Calu3 (cell line): ENCODE data around the gene GNAI2. TPM values are rescaled to one million over a fixed set of nuclear protein-coding genes. Genes with fewer than 3 reads are reported as not detected.

Source experiments
- BruUV-seq: library from RNA; stranded (reverse); fragments of 400-500 nt; replicated peaks from 2 replicates; lab custom pipeline; 2021; lab: Mats Ljungman, UMichigan
- CTCF ChIA-PET: fragments of 300-600 bp; sonication (Branson Sonifier 250); formaldehyde crosslinking; loops from one replicate; lab custom pipeline; 2022; ENCODE audit warnings: antibody characterized with exemption; lab: Charles Lee
- DNase-seq: peaks from one replicate; pipeline ENCODE4 v3.0.0; 2022
- H3K27ac Mint-ChIP-seq: one replicate; pipeline ENCODE4 v1.8.0; 2022; ENCODE audit warnings: mixed read lengths; ENCODE audit not compliant: unreplicated experiment
- H3K27me3 Mint-ChIP-seq: one replicate; pipeline ENCODE4 v1.8.0; 2022; ENCODE audit warnings: mixed read lengths; ENCODE audit not compliant: unreplicated experiment
- H3K36me3 Mint-ChIP-seq: one replicate; pipeline ENCODE4 v1.8.0; 2022; ENCODE audit warnings: mild to moderate bottlenecking, moderate library complexity, mixed read lengths; ENCODE audit not compliant: insufficient read depth, unreplicated experiment
- H3K4me1 Mint-ChIP-seq: one replicate; pipeline ENCODE4 v1.8.0; 2022; ENCODE audit warnings: mild to moderate bottlenecking, low read depth, mixed read lengths; ENCODE audit not compliant: unreplicated experiment
- H3K4me3 Mint-ChIP-seq: one replicate; pipeline ENCODE4 v1.8.0; 2022; ENCODE audit warnings: mild to moderate bottlenecking, low read depth, moderate library complexity, mixed read lengths; ENCODE audit not compliant: unreplicated experiment
- H3K9me3 Mint-ChIP-seq: one replicate; pipeline ENCODE4 v1.8.0; 2022; ENCODE audit warnings: low read depth, mixed read lengths; ENCODE audit not compliant: unreplicated experiment
- CTCF ChIP-seq: fragments of 200-600 bp; IDR thresholded peaks from one replicate; pipeline ENCODE4 v1.8.0; 2022; ENCODE audit warnings: antibody characterized with exemption; ENCODE audit not compliant: unreplicated experiment
- intact Hi-C: fragments of 100-400 bp; cut with micrococcal nuclease; formaldehyde crosslinking; loops from one replicate; pipeline ENCODE4 v1.10.0; 2022; ENCODE audit not compliant: unreplicated experiment
- total RNA-seq: library from RNA; stranded (reverse); gene quantifications from 2 replicates; pipeline ENCODE4 v1.2.3, GENCODE V29; 2022

GNAI2 gene
- total RNA-seq, 1 experiment from 2014 or later: 102 TPM

DNA sequence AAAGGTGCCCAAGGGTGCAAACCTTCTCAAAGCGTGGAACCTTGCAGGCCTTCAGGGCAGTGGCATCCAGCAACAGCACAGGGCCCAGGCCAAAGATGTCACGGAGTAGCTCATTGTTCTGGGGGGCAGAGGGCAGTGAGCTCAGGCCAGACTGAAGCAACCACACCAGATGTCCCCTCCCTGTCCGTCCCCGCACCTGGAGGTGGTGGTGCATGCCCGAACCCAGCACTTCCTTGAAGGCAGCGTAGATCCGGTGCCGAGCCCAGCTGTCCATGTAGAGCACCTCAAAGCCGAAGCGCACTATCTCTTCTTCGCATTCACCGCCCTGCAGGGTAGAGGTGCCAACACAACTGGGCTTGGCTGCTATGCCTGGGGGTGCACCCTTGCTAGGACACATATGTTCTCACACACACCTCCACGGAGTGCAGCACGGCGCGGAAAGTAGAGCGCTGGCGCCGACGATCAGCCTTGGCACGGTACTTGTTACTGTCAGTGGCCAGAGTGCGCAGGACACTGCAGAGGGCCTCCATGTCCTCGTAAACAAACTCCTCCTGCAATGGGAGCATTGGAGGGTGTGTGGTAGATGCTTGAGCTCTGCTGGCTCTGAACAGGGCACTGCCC is 52.5 kb downstream of the GNAI2 start:
- Mint-ChIP-seq H3K9me3 (no peaks in the 10 kb centered on the region), H3K36me3 (peaks cover 43% of the 10 kb centered on the region), H3K4me1 (peaks cover 19% of the 10 kb centered on the region), H3K27me3 (no peaks in the 10 kb centered on the region), H3K4me3 (no peak overlapping the region), H3K27ac (no peak overlapping the region)
- CTCF ChIA-PET: no interaction called here
- no peak for DNase-seq
- no peak for TF ChIP-seq CTCF
- intact Hi-C loops: no loop called here
- BruUV-seq: no TSS peak

DNA sequence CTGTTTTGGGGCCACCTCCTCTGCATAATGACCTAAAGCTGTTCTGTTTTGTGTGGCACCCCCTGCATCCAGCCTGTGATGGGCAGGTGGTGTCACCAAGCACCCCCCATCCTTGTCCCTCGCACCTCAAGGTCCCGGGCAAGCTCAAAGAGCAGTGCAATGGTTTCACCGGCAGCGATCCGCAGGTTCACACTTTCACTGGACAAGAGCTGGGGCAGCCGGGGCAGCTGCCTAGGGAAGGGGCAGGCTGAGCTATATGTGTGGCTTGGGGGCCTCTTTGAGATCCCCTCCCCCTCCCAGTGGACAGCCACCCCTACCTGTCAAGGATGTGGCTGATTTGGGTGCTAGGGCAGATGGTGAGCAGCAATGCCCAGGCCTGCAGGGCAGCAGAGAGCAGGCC is 53.1 kb downstream of the GNAI2 start:
- Mint-ChIP-seq H3K4me3 (no peak overlapping the region), H3K9me3 (no peaks in the 10 kb centered on the region), H3K36me3 (peaks cover 43% of the 10 kb centered on the region), H3K27ac (no peak overlapping the region), H3K27me3 (no peaks in the 10 kb centered on the region), H3K4me1 (peaks cover 19% of the 10 kb centered on the region)
- BruUV-seq: no TSS peak
- CTCF ChIA-PET: no interaction called here
- no peak for TF ChIP-seq CTCF
- no peak for DNase-seq
- intact Hi-C loops: no loop called here

DNA sequence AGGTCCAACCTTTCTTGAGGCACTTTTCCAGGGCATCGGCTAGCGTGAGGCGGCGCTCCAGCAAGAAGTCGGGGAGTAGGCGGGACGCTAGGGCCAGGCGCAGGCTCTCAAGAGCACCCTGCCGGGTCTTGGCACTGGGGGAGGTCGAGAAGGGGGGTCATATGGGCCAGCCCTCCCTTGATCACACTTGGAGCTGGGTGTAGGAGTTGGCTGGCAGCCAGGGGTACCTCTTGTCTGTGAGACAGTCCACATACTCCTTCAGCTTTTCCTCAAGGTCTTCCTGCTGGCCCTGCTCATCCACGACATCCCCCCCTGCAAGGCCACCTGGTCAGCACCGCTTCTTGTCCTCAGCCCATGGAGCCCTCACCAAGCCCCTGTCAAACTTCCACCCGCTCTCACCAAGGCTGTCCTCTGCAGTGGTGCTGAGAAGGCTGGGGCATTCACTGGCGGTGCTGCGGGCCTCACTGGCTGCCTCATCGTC is 54.2 kb downstream of the GNAI2 start:
- Mint-ChIP-seq H3K36me3 (peaks cover 37% of the 10 kb centered on the region), H3K9me3 (no peaks in the 10 kb centered on the region), H3K4me3 (peak overlapping the region; percentile 73), H3K4me1 (peaks cover 19% of the 10 kb centered on the region), H3K27me3 (no peaks in the 10 kb centered on the region), H3K27ac (no peak overlapping the region)
- DNase-seq: no peak
- TF ChIP-seq CTCF: no peak
- intact Hi-C loops: loop anchor here (2.0 kb wide), 1 partner anchor 55 kb away; no protein-coding TSS in a partner anchor
- BruUV-seq: no TSS peak
- CTCF ChIA-PET: no interaction called here

DNA sequence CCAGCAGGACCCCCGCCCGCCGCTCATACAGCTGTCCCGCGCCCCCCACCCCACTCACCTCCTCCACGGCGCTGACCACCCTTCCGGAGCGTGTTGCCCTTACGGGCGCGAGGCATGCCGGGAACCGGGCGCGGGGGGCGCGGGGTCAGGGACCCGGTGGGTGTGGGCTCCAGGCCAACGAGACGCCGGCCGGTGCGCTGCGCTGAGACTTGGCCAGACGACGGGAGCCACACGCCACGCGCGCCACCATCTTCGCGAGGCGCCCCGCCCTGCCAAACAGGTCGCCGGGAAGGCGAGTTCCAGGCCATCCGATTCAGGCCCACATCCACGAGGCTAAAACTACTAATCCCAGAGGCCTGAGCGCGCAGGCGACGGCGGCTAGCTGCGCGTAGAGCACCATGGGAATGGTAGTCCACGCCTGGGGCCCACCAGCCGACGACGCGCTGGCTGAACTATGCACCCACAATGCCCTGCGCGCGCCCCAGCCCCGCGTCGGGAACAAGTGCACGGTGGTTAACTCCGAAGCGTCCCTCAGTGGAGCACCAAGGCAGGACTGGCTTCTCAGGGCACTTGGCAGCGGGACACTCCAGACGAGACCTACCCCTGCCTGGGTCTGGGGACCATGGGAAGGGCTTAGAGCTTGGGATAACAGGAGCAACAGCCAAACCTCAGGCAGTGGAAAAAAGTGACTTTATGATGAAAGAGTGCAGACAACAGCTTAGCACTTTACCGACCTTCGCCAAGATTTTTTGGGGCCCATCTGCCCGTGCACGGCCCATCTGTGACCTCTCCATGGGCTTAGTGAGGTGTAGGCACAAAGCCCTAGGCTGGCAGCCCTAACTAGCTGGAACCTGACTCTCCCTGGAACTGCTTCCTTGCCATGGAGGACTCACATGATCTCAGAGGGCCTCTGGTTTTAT is 56.4 kb downstream of the GNAI2 start, which contains the start of gene IFRD2:
Gene IFRD2, minus strand, starts transcription at position 271 of the 920 bp plus-strand sequence. Its CDS starts 155 bp downstream, at position 116.
- Mint-ChIP-seq H3K27me3 (no peaks in the 10 kb centered on the region), H3K27ac (peak within 1 kb of the TSS; percentile 92), H3K4me1 (peaks cover 19% of the 10 kb centered on the region), H3K4me3 (peak within 1 kb of the TSS; percentile 73), H3K36me3 (peaks cover 37% of the 10 kb centered on the region), H3K9me3 (no peaks in the 10 kb centered on the region)
- CTCF ChIA-PET: interaction anchor here (0.6 to 2.1 kb wide), 4 partner anchors 23 to 45 kb away, joined by 4 to 6 read pairs (median 4); partner anchors contain the start of genes SEMA3B and TUSC2
- no peak for TF ChIP-seq CTCF
- peak; percentile 95 for DNase-seq
- BruUV-seq: TSS peak; percentile 85
- intact Hi-C loops: no loop called here
